ENCODE measurements around the gene CHRNA5.
A peak's percentile ranks its signal among the peaks of the same experiment; 100 is the strongest.

The CHRNA5 gene

DNA sequence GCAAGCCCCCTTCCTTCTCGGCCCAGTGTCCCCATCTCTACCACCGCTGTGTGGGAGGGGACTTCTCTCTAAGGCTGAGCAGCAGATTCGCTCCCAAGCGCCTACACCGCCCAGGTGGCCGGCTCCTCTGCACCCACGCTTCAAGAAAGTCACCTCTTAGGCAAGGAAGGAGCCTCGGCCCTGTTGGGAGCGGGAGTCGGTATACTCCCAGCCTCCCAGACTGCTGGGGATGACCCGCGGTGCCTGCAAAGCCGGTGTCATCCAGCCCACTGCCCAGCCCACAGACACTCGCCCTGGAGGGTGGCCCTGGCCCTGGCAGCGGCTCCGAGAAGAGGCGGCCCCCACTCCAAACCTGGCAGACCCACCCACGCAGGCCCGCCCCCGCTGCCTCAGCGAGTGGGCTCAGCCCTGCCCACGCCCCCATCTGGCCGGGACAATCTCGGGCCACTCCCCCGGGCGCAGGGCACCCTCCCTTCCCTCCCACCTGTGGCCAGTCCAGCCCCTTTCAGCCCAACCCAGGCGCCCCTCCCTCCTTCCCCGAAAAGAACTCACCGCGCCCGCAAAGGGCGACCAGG lies 75.3 kb downstream of the CHRNA5 start:
- ATAC-seq: no peak

DNA sequence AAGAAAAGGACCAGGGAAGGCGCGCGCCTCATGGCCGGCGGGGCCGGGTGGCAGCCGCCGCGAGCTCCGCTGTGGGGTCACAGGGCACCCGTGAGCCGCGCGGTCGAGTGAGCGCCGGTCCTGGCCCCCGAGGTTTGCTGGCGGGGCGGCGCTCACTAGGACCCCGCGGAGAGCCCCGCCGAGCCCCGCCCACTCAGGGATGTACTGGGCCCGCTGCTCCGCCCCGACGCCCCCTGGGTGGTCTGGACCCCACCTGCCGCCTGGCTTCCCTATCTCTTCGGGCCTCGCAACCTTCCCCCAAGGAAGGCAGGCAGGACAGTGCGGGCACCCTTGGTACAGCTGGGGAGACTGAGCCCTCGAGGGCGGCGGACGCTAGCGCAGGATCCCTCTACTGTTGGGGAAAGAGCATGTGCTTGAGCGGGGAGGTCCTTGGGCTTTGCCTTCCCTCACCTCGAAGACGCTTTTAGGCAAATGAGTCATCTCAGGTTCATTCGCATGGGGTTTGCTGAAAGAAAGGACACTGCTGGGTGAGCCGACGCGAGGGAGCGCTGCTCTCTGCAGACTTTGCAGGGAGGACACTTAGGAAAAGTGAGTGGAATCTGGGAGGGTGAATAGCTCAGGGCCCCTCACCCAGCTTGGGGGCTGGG lies 75.9 kb downstream of the CHRNA5 start, which contains the start of gene CHRNB4:
Gene CHRNB4, minus strand, starts transcription at position 109 of the 647 bp plus-strand sequence. Its CDS starts 77 bp downstream, at position 32.
- peak; percentile 41 to 48 for ATAC-seq

DNA sequence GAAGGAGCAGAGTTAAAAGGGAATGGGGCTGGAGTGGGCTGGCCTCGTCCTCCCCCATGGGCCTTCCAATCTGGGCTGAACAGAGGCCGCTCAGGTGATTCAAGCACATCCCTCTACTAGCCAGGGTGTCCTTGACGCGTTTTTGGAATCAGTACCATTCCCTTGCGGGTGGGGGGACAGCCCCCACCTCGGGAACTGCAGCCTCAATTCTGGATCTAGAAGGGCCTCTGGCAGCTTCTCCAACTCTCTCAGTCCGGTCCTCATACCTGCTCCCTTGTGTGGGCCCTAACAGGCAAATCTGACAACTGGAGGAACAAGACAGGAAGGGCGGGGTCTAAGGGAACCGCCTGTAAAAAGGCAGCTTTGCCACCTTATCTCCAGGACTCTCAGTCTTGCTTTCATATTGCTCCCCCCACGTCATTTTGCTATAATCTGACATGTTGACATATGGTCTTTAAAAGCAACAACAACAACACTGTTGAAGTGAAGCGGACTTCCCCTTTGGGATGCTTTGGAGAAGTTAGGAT lies 76.5 kb downstream of the CHRNA5 start:
- no peak for ATAC-seq

DNA sequence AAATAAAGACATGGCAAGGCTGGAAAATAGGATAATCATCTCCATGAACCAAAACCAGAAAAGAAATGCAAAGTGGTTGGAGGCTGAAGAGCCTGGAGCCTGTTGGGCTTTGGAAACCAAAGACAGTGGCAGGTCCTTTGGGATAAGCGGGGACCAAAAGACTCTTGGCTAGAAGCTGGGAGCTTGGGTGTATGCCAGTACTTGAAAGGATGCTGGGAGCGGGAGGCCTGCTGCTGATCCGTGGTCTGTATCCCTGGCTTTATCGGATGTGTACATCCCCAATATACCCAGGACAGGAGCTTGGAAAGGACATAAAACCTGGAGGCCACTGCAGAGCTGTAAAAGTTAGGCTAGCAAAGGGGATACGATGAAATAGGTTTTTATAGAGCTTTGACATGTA lies 77.0 kb downstream of the CHRNA5 start:
- no peak for ATAC-seq

All from activated CD4-positive, CD25-positive, alpha-beta regulatory T cell treated with anti-CD3 and anti-CD28 coated beads, Interleukin-2, amount 50 U/mL, for 24 hours (primary cell).